GM19099 (cell line): ENCODE measurements around the gene UBE2H.

Experiments used
- POLR2A ChIP-seq: IDR thresholded peaks from 3 replicates; pipeline ENCODE4 v1.6.1; 2011; ENCODE audit warnings: low read depth; ENCODE audit not compliant: insufficient read length; ENCODE audit errors: extremely low read depth

The UBE2H gene

DNA sequence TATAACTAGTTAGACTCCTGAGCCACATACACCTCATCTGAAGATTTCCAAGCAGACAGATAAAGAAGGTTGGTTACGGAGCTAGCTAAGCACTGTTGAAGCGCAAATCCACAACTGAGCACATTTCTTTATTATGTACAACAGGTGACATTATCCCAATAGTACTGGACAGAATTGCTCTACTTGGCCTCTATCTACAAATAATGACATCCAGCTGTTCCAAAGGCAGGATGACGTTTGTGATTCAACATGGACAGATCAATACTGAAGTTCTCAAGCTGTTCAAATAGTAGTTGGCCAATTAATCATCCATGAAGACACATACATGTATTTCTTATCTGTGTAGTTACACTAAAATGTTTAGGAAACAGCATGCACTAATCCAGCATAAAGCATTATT is 101.0 kb downstream of the UBE2H start:
- no peak for TF ChIP-seq POLR2A

DNA sequence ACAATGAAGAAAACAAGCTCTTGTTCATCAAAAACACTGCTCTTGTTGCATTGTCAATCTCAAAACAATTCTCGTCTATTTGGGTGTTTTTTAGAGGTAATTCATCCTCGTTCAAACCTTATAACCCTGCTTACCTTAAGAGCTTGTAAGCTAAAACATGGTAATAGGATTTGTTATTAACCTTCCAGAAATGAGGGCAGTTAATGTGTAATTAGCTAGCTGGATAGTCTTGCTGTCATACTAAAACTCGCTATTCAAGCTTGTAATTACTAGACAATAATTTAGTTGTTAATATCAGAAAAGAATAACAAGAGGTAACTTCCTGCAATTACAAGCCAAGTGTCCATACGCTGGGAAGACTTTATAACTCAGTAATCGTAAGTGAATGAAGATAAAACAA is 101.6 kb downstream of the UBE2H start:
- no peak for TF ChIP-seq POLR2A

DNA sequence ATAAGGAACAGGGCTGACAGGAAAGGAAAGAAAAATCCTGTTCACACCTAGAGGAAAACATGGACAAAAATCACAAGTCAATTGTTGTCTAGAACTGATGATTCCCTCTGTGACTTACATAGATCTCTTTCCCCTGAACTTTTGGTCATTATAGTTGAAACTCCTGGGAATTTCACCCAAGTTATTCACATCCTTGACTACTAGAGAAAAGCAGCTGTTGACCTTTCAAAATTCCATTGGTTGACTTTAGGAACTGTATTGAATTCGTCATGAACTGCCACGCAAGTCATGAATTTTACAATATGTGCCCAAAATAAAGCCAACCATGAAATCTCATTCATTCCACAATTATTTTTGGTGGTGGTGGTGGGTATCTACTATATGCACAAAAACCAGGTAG is 104.3 kb downstream of the UBE2H start:
- TF ChIP-seq POLR2A: no peak

DNA sequence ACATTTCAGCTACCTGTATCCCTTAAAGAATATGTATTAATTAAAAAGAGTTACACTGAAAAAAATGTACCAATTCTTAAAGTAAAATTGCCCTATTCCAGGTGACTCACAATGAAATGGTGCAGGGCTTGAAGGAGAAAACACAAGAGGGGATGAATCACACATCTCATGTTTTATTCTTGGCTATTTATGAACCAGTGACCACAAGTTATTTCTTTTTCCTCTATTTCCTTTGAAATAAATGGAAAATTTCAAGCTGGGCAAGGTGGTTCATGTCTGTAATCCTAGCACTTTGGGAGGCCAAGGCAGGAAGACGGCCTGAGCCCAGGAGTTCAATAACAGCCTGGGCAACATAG is 106.8 kb downstream of the UBE2H start:
- no peak for TF ChIP-seq POLR2A

DNA sequence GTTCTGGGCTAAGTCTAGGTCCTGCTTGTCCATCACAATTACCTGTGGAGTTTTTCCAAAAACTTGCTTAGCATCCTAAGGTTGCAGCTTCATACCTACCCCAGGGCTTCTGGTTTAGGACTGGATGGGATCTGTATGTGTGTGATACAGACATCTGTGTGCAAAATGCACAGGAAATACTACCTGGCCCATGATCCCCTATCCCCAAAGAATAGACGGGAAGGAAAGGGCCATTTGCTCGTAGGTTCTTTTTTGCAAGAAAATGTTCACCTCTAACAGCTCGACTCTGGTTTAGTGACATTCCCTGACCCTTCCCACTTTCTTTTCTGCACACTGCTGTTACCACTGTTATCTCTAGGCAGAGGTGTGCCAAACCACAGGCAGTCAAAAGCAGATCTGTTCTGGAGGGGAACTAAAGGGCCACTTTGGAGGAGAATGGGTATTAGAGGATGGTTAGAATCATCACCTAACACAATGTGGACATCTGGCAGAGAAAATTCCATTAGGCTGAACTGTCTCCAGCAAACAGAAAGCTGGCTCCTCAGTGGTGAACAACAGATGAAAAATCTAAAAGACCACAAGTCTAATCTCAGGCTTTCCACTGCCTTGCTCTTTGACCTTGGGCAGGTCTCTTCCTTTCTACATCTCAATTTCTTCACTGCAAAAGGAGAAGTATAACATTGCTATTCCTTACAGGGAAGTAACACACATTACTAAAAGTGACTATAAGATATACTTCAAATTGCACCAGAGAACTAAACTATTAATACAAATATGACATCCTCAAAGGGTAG is 107.4 kb downstream of the UBE2H start:
- no peak for TF ChIP-seq POLR2A

DNA sequence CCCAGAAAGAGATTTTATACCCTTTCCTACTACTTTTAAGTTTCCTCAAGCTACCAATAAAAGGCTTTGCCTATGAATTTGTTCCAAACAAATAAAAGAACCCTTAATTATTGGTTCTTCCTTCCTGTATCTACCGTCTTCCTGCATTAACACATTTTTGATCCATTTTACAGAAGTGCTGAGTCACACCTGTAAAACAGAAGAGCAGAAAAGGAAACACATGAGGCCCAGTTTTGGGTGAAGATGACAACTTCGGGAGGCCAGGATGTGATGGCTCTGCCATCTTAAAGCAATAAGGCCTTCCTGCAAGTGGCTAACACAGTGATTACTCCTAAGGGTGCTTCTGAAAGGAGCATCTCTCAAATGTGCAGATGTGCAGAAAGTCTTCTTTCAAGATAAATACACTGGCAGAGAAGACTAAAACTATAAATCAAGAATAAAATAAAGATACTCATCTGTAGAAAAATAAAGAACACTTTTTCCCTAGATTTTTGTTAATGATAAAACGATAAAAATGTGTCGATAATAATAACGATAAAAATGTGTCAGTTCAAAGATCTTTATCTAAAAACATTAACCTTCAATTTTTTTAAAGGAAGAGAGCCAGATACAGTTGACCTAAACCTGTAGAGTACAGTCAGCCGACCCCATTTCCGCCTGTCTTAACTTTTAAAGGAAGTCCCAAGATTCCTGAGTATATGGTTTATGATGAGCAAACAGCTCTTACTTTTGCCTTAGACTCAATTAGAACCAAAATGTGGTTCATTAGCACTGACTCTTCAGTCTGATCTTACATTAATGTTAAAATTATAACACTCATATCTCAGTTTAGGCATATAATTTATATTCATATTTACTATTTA is 108.6 kb downstream of the UBE2H start:
- TF ChIP-seq POLR2A: no peak

DNA sequence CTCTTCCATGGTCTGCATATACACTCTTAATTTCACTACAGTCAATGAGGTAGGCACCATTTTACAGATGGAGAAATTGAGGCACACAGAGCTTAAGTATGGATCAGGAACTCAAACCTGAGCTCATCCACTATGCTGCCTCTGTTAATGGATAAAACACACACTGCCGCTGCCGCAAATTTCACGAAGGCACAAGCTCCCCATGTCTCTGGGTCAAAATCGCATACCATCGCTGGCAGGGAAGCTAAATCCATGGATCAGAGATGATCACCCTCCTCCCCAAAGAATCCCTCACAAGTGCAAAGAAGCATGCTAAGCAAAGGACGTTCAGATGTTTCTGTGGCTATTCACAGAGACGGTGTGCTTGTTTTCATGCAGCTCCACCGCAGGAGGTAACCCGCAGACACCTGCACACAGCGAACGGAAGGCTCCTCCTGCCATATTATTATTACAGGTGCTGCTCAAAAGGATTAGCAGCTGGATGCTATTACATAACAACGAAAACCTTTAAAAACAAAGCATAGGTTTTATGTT is 109.3 kb downstream of the UBE2H start:
- TF ChIP-seq POLR2A: no peak

DNA sequence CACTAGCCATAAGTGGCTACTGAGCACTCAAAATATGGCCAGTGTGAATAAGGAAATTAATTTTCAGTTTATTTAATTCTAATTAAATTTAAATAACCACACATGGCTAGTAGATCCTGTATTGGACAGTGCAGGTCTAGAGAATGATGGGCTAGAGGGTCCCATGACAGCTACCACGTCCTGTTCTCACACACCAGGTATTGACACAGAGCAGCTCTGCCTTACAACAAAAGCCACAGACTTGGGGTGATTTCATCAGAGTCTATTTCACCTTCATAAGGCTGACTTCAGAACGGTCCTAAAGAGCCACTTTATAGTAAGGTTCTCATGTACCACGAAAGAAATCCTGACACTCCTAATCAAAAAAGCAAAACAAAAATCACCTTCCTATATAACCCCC is 111.3 kb downstream of the UBE2H start:
- TF ChIP-seq POLR2A: no peak

DNA sequence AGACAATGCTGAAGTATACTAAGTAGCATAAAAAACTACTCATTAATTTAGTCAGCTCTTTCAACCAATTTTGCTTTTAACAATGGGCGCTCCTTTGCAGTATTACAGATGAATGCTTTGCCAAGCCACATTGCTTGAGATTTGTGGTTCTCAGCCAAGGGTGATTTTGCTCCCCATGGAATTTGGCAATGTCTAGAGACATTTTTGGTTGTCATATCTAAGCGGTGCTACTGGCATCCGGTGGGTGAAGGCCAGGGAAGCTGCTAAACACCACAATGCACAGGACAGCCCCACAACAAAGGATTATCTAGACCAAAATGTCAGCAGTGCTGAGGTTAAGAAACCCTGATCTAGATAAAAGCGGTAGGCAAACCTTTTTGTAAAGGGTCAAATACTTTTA is 112.0 kb downstream of the UBE2H start:
- TF ChIP-seq POLR2A: no peak

DNA sequence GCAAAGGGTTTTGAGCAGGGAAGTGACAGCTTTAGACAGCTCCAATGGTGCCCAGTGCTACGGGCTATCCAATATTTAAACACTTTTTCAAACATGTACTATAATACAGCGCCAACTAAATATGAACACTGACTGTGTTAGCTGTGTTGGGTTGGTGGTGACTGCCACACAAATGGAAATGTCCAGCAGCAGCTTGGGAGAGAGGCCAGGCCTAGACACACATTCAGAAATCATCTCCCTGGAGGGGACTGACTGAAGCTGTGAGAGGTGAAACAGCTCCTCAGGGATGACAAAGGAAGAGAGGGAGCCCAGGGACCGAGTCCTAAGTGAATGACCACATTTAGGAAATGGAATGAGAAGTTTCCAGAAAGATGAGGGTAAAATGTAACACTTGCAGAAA is 115.8 kb downstream of the UBE2H start:
- no peak for TF ChIP-seq POLR2A

DNA sequence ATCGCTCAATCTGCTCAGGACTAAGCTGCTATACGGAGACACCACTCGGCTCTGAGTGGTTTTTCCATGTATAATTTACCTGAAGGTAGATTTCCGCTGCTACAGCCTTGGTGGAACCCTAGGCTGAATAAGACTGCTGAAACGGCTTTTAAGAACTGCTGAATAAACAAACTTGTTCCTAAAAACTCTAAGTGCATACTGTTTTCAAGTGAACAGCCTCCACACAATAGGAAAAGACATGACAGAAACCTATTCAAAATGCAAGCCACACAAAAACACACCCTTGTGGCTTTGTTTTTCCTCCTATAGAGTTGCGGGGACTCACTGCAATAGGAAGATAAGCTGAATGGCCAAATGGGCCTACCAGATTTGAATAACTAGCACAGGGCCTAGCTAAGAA is 117.2 kb downstream of the UBE2H start:
- TF ChIP-seq POLR2A: no peak

DNA sequence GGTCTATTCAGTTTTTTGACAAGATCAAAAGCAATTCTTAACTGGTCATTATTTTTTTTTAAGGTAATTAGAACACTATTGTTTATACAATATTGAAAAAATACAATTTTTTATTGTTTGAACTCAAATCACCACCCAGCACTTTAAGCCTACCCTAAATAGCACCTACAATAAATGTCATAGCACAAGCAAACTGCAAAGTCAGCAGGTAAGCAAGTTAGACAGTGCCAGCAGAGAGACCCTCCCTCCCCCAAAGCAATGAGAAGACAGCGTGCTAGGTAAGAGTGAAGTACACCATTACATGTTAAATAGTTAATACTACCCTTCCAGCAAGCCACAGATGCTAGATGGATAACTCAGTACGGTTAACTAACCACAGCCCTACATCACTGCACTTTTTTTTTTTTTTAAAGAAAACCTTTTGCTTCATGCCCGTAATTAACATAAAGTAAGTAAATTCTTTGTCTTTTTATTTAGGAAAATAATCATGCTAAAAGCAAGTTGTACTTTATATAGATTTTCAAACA is 120.0 kb downstream of the UBE2H start:
- TF ChIP-seq POLR2A: no peak

DNA sequence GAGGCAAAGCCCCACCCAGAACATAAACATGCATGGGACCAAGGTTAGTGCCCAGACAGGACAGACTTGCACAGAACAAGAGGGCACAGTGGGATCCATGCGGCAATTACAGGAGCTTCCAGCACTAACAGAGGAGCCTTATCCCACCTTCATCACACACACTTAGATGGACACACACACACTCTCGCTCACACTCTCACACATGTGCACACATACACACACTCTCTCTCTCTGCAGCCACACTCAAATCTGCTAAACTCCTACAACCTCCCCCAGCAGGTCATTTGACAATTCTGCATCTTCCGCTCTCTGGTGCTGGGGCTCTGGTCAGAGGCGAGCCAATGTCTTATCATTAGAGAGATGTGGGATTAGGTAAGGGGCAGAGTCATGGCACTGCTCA is 120.5 kb downstream of the UBE2H start:
- TF ChIP-seq POLR2A: no peak

DNA sequence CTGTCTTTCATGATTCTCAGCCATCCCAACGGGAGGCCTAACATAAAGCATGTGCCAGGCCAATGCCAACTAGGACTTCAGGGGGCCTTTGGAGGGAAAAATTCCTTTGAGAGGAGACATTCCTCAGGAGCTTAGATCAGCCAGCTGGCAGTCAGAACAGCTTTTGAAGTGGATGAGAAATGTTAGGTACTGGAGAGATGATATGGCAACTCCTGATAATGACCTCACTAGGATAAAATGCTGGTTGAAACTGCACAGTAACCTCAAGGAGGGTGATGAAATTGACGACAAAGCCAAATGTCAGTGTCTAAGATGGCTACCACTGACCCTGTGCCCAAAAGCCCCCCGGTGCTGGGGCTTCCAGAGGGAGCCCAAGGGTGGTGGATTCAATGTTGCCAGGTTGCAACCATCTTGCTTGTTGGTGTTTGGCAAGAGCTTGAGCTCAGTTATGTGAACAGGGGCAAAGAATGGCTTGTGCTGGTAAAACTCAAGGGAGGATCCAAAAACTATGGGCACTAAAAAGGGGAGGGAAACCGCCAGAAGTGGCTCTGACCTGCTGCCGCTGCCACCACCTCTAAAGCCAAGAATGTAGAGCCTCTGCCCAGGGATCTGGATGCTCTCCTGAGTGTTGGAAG is 121.2 kb downstream of the UBE2H start:
- TF ChIP-seq POLR2A: no peak

DNA sequence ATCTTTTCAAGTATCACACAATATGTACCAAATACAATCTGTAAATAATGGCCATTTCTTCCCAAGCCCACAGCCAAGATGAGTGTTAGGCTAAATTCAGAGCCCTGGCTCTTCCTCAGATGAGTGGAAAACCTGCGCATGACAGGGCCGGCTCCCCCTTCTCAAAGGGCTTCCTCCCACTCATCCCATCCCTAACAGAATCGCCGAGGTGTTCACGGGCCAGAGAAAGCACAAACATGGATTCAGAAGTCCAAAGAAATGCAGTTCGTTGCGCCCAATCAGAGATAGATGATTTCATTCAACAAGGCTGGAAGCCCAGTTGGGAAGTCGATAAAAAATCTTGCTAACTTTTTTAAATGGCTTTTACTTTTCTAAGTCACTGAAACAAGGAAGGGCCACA is 121.8 kb downstream of the UBE2H start:
- TF ChIP-seq POLR2A: no peak
